ENCODE measurements around the gene RNF130. TPM values are rescaled to one million over a fixed set of nuclear protein-coding genes. Genes with fewer than 3 reads are reported as not detected.

Gene RNF130
- total RNA-seq, 4 donors from 2014 or later: 34.5 to 79.5 (median 55.6) TPM

- ATAC-seq (no peak), DNase-seq (no peak)
- Histone ChIP-seq H3K36me3 (no peaks in the 10 kb centered on the region), H3K9me3 (no peaks in the 10 kb centered on the region), H3K27ac (no peak overlapping the region), H3K4me3 (no peak overlapping the region), H3K27me3 (peaks cover 0 to 3% (median 0%) of the 10 kb centered on the region in 3 donors), H3K4me1 (no peaks in the 10 kb centered on the region)
- intact Hi-C loops (cut with DNase I; ENCODE audit: low total_unique reads) (loop anchor here (10.0 kb wide), 1 partner anchor 1454 kb away; the partner anchor contains the start of gene CLK4), in situ Hi-C loops (cut with MboI; ENCODE audit: low sequenced_read_pairs in 4 of 4) (loop anchor here in 1 of 4 donors (25.0 kb wide), 2 partner anchors 166 to 316 kb away; partner anchors contain the start of gene TBC1D9B)
- TF ChIP-seq POLR2A (IDR thresholded peaks at IDR 0.05): no peak
Measured at GRCh38 chr5:180078348-180078747, 6.8 kb upstream of the RNF130 start.

GRCh38 chr5:180077594-180078284 is 6.2 kb upstream of the RNF130 start:
- H3K36me3 ChIP-seq: no peaks in the 10 kb centered on the region
- H3K27ac ChIP-seq: no peak overlapping the region
- no peaks in the 10 kb centered on the region for H3K4me1 ChIP-seq
- intact Hi-C loops (cut with DNase I; ENCODE audit: low total_unique reads) (loop anchor here (10.0 kb wide), 1 partner anchor 1453 kb away; the partner anchor contains the start of gene CLK4), in situ Hi-C loops (cut with MboI; ENCODE audit: low sequenced_read_pairs in 4 of 4) (loop anchor here in 1 of 4 donors (25.0 kb wide), 2 partner anchors 165 to 315 kb away; partner anchors contain the start of gene TBC1D9B)
- no peaks in the 10 kb centered on the region for H3K9me3 ChIP-seq
- peaks cover 0 to 3% (median 0%) of the 10 kb centered on the region in 3 donors for H3K27me3 ChIP-seq
- ATAC-seq (no peak), DNase-seq (no peak)
- no peak overlapping the region for H3K4me3 ChIP-seq
- no peak for TF ChIP-seq POLR2A (IDR thresholded peaks at IDR 0.05)
- TF ChIP-seq CTCF (IDR thresholded peaks at IDR 0.05 in 4 of 5, conservative IDR thresholded peaks at IDR 0.05 in 1 of 5): no peak

GRCh38 chr5:180075703-180076102 is 4.1 kb upstream of the RNF130 start:
- Histone ChIP-seq H3K9me3 (no peaks in the 10 kb centered on the region), H3K27ac (no peak overlapping the region), H3K27me3 (peaks cover 0 to 3% (median 0%) of the 10 kb centered on the region in 3 donors), H3K36me3 (no peaks in the 10 kb centered on the region), H3K4me1 (peaks cover 0 to 2% of the 10 kb centered on the region in 2 donors), H3K4me3 (no peak overlapping the region)
- DNase-seq: no peak
- intact Hi-C loops (cut with DNase I; ENCODE audit: low total_unique reads): loop anchor here (10.0 kb wide), 1 partner anchor 1451 kb away; the partner anchor contains the start of gene CLK4
- no peak for ATAC-seq
- in situ Hi-C loops (cut with MboI; ENCODE audit: low sequenced_read_pairs in 4 of 4): loop anchor here in 1 of 4 donors (25.0 kb wide), 2 partner anchors 163 to 313 kb away; partner anchors contain the start of gene TBC1D9B
- no peak for TF ChIP-seq CTCF (IDR thresholded peaks at IDR 0.05 in 4 of 5, conservative IDR thresholded peaks at IDR 0.05 in 1 of 5)

- Histone ChIP-seq H3K4me3 (no peak overlapping the region), H3K4me1 (peaks cover 9 to 14% of the 10 kb centered on the region in 2 donors), H3K9me3 (no peaks in the 10 kb centered on the region), H3K27me3 (no peaks in the 10 kb centered on the region), H3K27ac (no peak overlapping the region), H3K36me3 (no peaks in the 10 kb centered on the region)
- DNase-seq: no peak
- TF ChIP-seq CTCF (IDR thresholded peaks at IDR 0.05 in 4 of 5, conservative IDR thresholded peaks at IDR 0.05 in 1 of 5) (no peak), POLR2A (IDR thresholded peaks at IDR 0.05) (no peak)
- ATAC-seq: no peak
- intact Hi-C loops (cut with DNase I; ENCODE audit: low total_unique reads) (loop anchor here (5.0 to 10.0 kb wide), 2 partner anchors 522 to 1450 kb away; partner anchors contain the start of genes CLK4 and RUFY1), in situ Hi-C loops (cut with MboI; ENCODE audit: low sequenced_read_pairs in 4 of 4) (no loop called here)
Measured at GRCh38 chr5:180074462-180074861, 2.9 kb upstream of the RNF130 start.

- Histone ChIP-seq H3K27me3 (no peaks in the 10 kb centered on the region), H3K36me3 (no peaks in the 10 kb centered on the region), H3K4me1 (peaks cover 9 to 32% of the 10 kb centered on the region in 2 donors), H3K4me3 (peak overlapping the region in 2 of 4 donors; percentile 77 to 91), H3K27ac (peak overlapping the region; percentile 91 to 98 (median 98)), H3K9me3 (no peaks in the 10 kb centered on the region)
- ATAC-seq (no peak), DNase-seq (no peak)
- intact Hi-C loops (cut with DNase I; ENCODE audit: low total_unique reads) (loop anchor here (5.0 to 10.0 kb wide), 2 partner anchors 520 to 1448 kb away; partner anchors contain the start of genes CLK4 and RUFY1), in situ Hi-C loops (cut with MboI; ENCODE audit: low sequenced_read_pairs in 4 of 4) (no loop called here)
- TF ChIP-seq CTCF (IDR thresholded peaks at IDR 0.05 in 4 of 5, conservative IDR thresholded peaks at IDR 0.05 in 1 of 5) (no peak), POLR2A (IDR thresholded peaks at IDR 0.05) (no peak)
Measured at GRCh38 chr5:180072556-180072955, 997 bp upstream of the RNF130 start.

Measured in gastrocnemius medialis (tissue), 4 donors.